ENCODE measurements around the gene SS18L1. TPM values are rescaled to one million over a fixed set of nuclear protein-coding genes. Genes with fewer than 3 reads are reported as not detected.

The SS18L1 gene
- total RNA-seq, 1 experiment from 2014 or later, result 21.6 TPM

DNA sequence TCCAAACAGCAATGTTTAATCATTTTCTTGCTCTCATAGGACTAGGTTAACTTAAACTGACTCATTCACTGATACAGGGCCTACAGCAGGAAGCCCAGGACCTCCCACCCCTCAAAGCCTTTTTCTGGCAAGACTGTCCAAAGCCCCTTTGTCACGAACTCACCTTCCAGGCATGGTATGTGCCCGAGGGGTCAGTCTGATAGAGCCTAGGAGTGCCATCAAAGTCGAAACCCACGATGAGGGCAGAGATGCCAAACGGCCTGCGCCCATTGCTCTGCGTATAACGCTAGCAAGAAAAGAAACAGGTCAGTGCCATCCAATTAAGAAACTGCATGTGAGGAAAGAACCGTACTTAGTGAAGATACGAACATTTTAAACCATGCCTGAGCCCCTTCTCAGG is 4.7 kb upstream of the SS18L1 start:
- no peaks in the 10 kb centered on the region for H3K27me3 ChIP-seq (ENCODE audit: control insufficient read depth, insufficient read depth, low read length)
- no peak overlapping the region for H3K27ac ChIP-seq (ENCODE audit: low read length)
- no peak overlapping the region for H3K4me3 ChIP-seq (ENCODE audit: low read depth in 2 of 2, low read length in 2 of 2)
- BruUV-seq (replicated peaks), result no TSS peak
- in situ Hi-C loops (cut with HindIII; ENCODE audit: low pct_unique_long_range_greater_than_20kb, low sequenced_read_pairs) (no loop called here), intact Hi-C loops (cut with micrococcal nuclease; ENCODE audit: unreplicated experiment) (loop anchor here (5.0 kb wide), 1 partner anchor 72 kb away; the partner anchor contains the start of gene TAF4)
- ChIA-PET POLR2A (no interaction called here), CTCF (no interaction called here)
- no peaks in the 10 kb centered on the region for H3K9me3 ChIP-seq (ENCODE audit: control insufficient read depth, insufficient read depth, low read depth, low read length)
- DNase-seq (ENCODE audit: low read depth, low spot score), result no peak
- no peak for ATAC-seq
- peaks cover 43% of the 10 kb centered on the region for H3K36me3 ChIP-seq (ENCODE audit: control insufficient read depth, insufficient read depth, low read length)
- peaks cover 12% of the 10 kb centered on the region; the same call in 1 of the 2 replicates for H3K4me1 ChIP-seq (ENCODE audit: control insufficient read depth, insufficient read depth, low read length)
- TF ChIP-seq, protein P1, sequence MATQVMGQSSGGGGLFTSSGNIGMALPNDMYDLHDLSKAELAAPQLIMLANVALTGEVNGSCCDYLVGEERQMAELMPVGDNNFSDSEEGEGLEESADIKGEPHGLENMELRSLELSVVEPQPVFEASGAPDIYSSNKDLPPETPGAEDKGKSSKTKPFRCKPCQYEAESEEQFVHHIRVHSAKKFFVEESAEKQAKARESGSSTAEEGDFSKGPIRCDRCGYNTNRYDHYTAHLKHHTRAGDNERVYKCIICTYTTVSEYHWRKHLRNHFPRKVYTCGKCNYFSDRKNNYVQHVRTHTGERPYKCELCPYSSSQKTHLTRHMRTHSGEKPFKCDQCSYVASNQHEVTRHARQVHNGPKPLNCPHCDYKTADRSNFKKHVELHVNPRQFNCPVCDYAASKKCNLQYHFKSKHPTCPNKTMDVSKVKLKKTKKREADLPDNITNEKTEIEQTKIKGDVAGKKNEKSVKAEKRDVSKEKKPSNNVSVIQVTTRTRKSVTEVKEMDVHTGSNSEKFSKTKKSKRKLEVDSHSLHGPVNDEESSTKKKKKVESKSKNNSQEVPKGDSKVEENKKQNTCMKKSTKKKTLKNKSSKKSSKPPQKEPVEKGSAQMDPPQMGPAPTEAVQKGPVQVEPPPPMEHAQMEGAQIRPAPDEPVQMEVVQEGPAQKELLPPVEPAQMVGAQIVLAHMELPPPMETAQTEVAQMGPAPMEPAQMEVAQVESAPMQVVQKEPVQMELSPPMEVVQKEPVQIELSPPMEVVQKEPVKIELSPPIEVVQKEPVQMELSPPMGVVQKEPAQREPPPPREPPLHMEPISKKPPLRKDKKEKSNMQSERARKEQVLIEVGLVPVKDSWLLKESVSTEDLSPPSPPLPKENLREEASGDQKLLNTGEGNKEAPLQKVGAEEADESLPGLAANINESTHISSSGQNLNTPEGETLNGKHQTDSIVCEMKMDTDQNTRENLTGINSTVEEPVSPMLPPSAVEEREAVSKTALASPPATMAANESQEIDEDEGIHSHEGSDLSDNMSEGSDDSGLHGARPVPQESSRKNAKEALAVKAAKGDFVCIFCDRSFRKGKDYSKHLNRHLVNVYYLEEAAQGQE (IDR thresholded peaks at IDR 0.05; ENCODE audit: insufficient read depth in 1 of 2, low read depth in 2 of 2, low read length in 1 of 2), result no peak
- TF ChIP-seq POLR2AphosphoS5 (IDR thresholded peaks at IDR 0.05; ENCODE audit: low read depth, low read length), result no peak
- TF ChIP-seq SIN3A (IDR thresholded peaks at IDR 0.05; ENCODE audit: borderline replicate concordance, insufficient read depth, low read depth, low read length), result no peak
- TF ChIP-seq CTCF (IDR thresholded peaks at IDR 0.05), result no peak
- TF ChIP-seq TCF7L2 (IDR thresholded peaks at IDR 0.05; ENCODE audit: low read depth, low read length), result no peak

DNA sequence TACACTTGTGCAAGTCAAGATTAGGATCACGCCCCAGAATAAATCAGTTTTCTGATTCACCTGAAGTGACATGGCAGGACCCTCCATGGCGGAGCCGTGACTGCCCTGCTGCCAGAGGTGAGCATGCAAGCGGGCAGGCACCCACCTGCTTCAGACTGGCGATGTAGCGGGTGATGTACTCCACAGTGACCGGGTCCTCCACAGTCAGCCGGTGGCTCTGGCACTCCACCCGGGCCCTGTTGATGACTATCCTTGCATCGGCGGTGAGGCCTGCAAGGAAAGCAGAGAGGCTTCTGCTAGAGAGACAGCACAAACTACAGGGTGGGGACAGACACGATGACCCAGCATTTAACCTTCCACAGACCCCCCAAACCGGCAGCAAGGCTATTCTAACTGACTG is 3.9 kb upstream of the SS18L1 start:
- Histone ChIP-seq H3K9me3 (ENCODE audit: control insufficient read depth, insufficient read depth, low read depth, low read length) (no peaks in the 10 kb centered on the region), H3K4me1 (ENCODE audit: control insufficient read depth, insufficient read depth, low read length) (peaks cover 13% of the 10 kb centered on the region), H3K27ac (ENCODE audit: low read length) (no peak overlapping the region), H3K36me3 (ENCODE audit: control insufficient read depth, insufficient read depth, low read length) (peaks cover 43% of the 10 kb centered on the region), H3K4me3 (ENCODE audit: low read depth in 2 of 2, low read length in 2 of 2) (no peak overlapping the region), H3K27me3 (ENCODE audit: control insufficient read depth, insufficient read depth, low read length) (no peaks in the 10 kb centered on the region)
- TF ChIP-seq SIN3A (IDR thresholded peaks at IDR 0.05; ENCODE audit: borderline replicate concordance, insufficient read depth, low read depth, low read length), result no peak
- TF ChIP-seq TCF7L2 (IDR thresholded peaks at IDR 0.05; ENCODE audit: low read depth, low read length), result no peak
- TF ChIP-seq, protein P1 (IDR thresholded peaks at IDR 0.05; ENCODE audit: insufficient read depth in 1 of 2, low read depth in 2 of 2, low read length in 1 of 2), result no peak
- TF ChIP-seq POLR2AphosphoS5 (IDR thresholded peaks at IDR 0.05; ENCODE audit: low read depth, low read length), result no peak
- TF ChIP-seq CTCF (IDR thresholded peaks at IDR 0.05), result no peak
- in situ Hi-C loops (cut with HindIII; ENCODE audit: low pct_unique_long_range_greater_than_20kb, low sequenced_read_pairs), result no loop called here
- BruUV-seq (replicated peaks), result no TSS peak
- no peak for ATAC-seq
- POLR2A ChIA-PET, result no interaction called here
- intact Hi-C loops (cut with micrococcal nuclease; ENCODE audit: unreplicated experiment), result loop anchor here (5.0 kb wide), 1 partner anchor 72 kb away; the partner anchor contains the start of gene TAF4
- DNase-seq (ENCODE audit: low read depth, low spot score), result no peak
- CTCF ChIA-PET, result no interaction called here

Data from Panc1 (cell line).